ENCODE measurements around the gene FCN1.

- TF ChIP-seq, protein P1, sequence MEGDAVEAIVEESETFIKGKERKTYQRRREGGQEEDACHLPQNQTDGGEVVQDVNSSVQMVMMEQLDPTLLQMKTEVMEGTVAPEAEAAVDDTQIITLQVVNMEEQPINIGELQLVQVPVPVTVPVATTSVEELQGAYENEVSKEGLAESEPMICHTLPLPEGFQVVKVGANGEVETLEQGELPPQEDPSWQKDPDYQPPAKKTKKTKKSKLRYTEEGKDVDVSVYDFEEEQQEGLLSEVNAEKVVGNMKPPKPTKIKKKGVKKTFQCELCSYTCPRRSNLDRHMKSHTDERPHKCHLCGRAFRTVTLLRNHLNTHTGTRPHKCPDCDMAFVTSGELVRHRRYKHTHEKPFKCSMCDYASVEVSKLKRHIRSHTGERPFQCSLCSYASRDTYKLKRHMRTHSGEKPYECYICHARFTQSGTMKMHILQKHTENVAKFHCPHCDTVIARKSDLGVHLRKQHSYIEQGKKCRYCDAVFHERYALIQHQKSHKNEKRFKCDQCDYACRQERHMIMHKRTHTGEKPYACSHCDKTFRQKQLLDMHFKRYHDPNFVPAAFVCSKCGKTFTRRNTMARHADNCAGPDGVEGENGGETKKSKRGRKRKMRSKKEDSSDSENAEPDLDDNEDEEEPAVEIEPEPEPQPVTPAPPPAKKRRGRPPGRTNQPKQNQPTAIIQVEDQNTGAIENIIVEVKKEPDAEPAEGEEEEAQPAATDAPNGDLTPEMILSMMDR (conservative IDR thresholded peaks at IDR 0.05; ENCODE audit: low read depth, low read length), result no peak
- TF ChIP-seq EZH2phosphoT487 (IDR thresholded peaks at IDR 0.05; ENCODE audit: borderline replicate concordance, low read length), result no peak
- no peak for TF ChIP-seq EZH2 (IDR thresholded peaks at IDR 0.05; ENCODE audit: low read length, unreplicated experiment)
Measured at GRCh38 chr9:134966270-134966669, 48.6 kb upstream of the FCN1 start.
